ENCODE measurements around the gene NFATC2. TPM values are rescaled to one million over a fixed set of nuclear protein-coding genes. Genes with fewer than 3 reads are reported as not detected.

The NFATC2 gene
- total RNA-seq, 1 donor from 2014 or later, result 7.6 TPM

GRCh38 chr20:51399006-51399890 is 143.3 kb downstream of the NFATC2 start:
- no peaks in the 10 kb centered on the region for H3K36me3 ChIP-seq
- peaks cover 6% of the 10 kb centered on the region for H3K4me1 ChIP-seq
- H3K27ac ChIP-seq, result peak overlapping the region; percentile 14
- no peaks in the 10 kb centered on the region for H3K9me3 ChIP-seq
- intact Hi-C loops (cut with DNase I), result no loop called here
- TF ChIP-seq CTCF (IDR thresholded peaks at IDR 0.05), result no peak
- ATAC-seq, result no peak
- no peak for DNase-seq
- no peaks in the 10 kb centered on the region for H3K27me3 ChIP-seq
- H3K4me3 ChIP-seq, result no peak overlapping the region

- no peak for DNase-seq
- intact Hi-C loops (cut with DNase I), result no loop called here
- Histone ChIP-seq H3K27me3 (no peaks in the 10 kb centered on the region), H3K4me3 (no peak overlapping the region), H3K36me3 (no peaks in the 10 kb centered on the region), H3K9me3 (no peaks in the 10 kb centered on the region), H3K4me1 (peaks cover 6% of the 10 kb centered on the region), H3K27ac (no peak overlapping the region)
- no peak for TF ChIP-seq CTCF (IDR thresholded peaks at IDR 0.05)
- ATAC-seq, result no peak
Measured at GRCh38 chr20:51398552-51398951, 144.0 kb downstream of the NFATC2 start.

GRCh38 chr20:51398083-51398482 is 144.4 kb downstream of the NFATC2 start:
- DNase-seq (no peak), ATAC-seq (no peak)
- no peaks in the 10 kb centered on the region for H3K27me3 ChIP-seq
- no peak overlapping the region for H3K27ac ChIP-seq
- H3K9me3 ChIP-seq, result no peaks in the 10 kb centered on the region
- H3K36me3 ChIP-seq, result no peaks in the 10 kb centered on the region
- peaks cover 6% of the 10 kb centered on the region for H3K4me1 ChIP-seq
- TF ChIP-seq CTCF (IDR thresholded peaks at IDR 0.05), result no peak
- H3K4me3 ChIP-seq, result no peak overlapping the region
- intact Hi-C loops (cut with DNase I), result no loop called here

GRCh38 chr20:51397137-51397536 is 145.4 kb downstream of the NFATC2 start:
- Histone ChIP-seq H3K27ac (no peak overlapping the region), H3K27me3 (no peaks in the 10 kb centered on the region), H3K36me3 (no peaks in the 10 kb centered on the region), H3K9me3 (no peaks in the 10 kb centered on the region), H3K4me1 (peaks cover 6% of the 10 kb centered on the region), H3K4me3 (no peak overlapping the region)
- TF ChIP-seq CTCF (IDR thresholded peaks at IDR 0.05), result no peak
- DNase-seq (peak; percentile 43), ATAC-seq (no peak)
- intact Hi-C loops (cut with DNase I), result no loop called here

- no peak overlapping the region for H3K27ac ChIP-seq
Measured at GRCh38 chr20:51396365-51396909, 146.1 kb downstream of the NFATC2 start.

More at GRCh38 chr20:51396365-51396909, 146.1 kb downstream of the NFATC2 start:
- ATAC-seq (no peak), DNase-seq (no peak)
- no peaks in the 10 kb centered on the region for H3K9me3 ChIP-seq
- no peaks in the 10 kb centered on the region for H3K36me3 ChIP-seq
- no peak overlapping the region for H3K4me3 ChIP-seq
- no peaks in the 10 kb centered on the region for H3K27me3 ChIP-seq
- peaks cover 6% of the 10 kb centered on the region for H3K4me1 ChIP-seq
- intact Hi-C loops (cut with DNase I), result no loop called here
- TF ChIP-seq CTCF (IDR thresholded peaks at IDR 0.05), result no peak

Measured in upper lobe of right lung (tissue), 1 donor.